ENCODE results near the gene G3BP1. TPM values are rescaled to one million over a fixed set of nuclear protein-coding genes. Genes with fewer than 3 reads are reported as not detected.

G3BP1 gene
- total and polyA plus RNA-seq, 9 of the 15 experiments (the other 6 are each of a cell fraction or from before 2014, with no cell fraction given), result 54.7 to 264 (median 105) TPM

DNA sequence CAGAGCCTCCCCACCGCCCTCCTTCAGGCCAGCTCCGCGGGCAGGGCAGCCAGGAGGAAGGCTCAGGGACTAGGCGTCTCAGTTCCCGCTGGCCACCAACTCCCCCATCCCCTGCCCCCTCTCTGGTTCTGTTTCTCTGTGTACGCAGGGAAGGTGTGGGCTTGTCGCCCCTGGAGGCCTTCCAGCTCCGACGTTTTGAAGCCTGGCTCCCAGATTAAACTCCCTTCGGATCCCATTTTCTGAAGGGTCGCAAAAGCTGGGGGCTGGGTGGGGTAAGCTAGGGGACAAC lies 13.7 kb upstream of the G3BP1 start (continued):
- TF ChIP-seq, protein P1, sequence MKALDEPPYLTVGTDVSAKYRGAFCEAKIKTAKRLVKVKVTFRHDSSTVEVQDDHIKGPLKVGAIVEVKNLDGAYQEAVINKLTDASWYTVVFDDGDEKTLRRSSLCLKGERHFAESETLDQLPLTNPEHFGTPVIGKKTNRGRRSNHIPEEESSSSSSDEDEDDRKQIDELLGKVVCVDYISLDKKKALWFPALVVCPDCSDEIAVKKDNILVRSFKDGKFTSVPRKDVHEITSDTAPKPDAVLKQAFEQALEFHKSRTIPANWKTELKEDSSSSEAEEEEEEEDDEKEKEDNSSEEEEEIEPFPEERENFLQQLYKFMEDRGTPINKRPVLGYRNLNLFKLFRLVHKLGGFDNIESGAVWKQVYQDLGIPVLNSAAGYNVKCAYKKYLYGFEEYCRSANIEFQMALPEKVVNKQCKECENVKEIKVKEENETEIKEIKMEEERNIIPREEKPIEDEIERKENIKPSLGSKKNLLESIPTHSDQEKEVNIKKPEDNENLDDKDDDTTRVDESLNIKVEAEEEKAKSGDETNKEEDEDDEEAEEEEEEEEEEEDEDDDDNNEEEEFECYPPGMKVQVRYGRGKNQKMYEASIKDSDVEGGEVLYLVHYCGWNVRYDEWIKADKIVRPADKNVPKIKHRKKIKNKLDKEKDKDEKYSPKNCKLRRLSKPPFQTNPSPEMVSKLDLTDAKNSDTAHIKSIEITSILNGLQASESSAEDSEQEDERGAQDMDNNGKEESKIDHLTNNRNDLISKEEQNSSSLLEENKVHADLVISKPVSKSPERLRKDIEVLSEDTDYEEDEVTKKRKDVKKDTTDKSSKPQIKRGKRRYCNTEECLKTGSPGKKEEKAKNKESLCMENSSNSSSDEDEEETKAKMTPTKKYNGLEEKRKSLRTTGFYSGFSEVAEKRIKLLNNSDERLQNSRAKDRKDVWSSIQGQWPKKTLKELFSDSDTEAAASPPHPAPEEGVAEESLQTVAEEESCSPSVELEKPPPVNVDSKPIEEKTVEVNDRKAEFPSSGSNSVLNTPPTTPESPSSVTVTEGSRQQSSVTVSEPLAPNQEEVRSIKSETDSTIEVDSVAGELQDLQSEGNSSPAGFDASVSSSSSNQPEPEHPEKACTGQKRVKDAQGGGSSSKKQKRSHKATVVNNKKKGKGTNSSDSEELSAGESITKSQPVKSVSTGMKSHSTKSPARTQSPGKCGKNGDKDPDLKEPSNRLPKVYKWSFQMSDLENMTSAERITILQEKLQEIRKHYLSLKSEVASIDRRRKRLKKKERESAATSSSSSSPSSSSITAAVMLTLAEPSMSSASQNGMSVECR (CRISPR knock-in tag; IDR thresholded peaks at IDR 0.05), result no peak

GRCh38 chr5:151758430-151759241 lies 13.1 kb upstream of the G3BP1 start, which contains the start of gene ATOX1:
Gene ATOX1, minus strand, starts transcription at chr5:151758631. Its CDS starts 80 bp downstream, at chr5:151758551.
- WGBS (ENCODE audit: insufficient coverage, low coverage, missing lambda C conversion rate), result under 1% methylated on average over 31 of the region's 61 CpGs
- Histone ChIP-seq H3K4me2 (ENCODE audit: insufficient read depth, low read length) (peak within 1 kb of the TSS; percentile 97), H3K79me2 (ENCODE audit: control insufficient read depth, insufficient read depth, low read length) (peaks cover 29% of the 10 kb centered on the region), H3K27ac (ENCODE audit: extremely low read depth, low read depth, low read length) (peak within 1 kb of the TSS; percentile 84), H3K36me3 (ENCODE audit: control insufficient read depth, insufficient read depth, low read length) (peaks cover 4% of the 10 kb centered on the region; the same call in 1 of the 3 replicates), H4K20me1 (replicated peaks; ENCODE audit: control insufficient read depth, insufficient read depth, low read length) (no peaks in the 10 kb centered on the region; the same call in 1 of the 2 replicates), H3K9ac (ENCODE audit: insufficient read depth in 1 of 2, low read depth in 2 of 2, low read length in 2 of 2) (peak within 1 kb of the TSS; percentile 80 to 96), H3K9me3 (replicated peaks; ENCODE audit: control insufficient read depth, insufficient read depth, low read depth, low read length) (no peaks in the 10 kb centered on the region), H3K9me1 (ENCODE audit: control insufficient read depth, insufficient read depth, low read length) (no peaks in the 10 kb centered on the region), H3K27me3 (ENCODE audit: control insufficient read depth in 2 of 2, insufficient read depth in 2 of 2, low read length in 2 of 2) (no peaks in the 10 kb centered on the region), H3K4me1 (replicated peaks in 1 of 2; ENCODE audit: control insufficient read depth in 2 of 2, insufficient read depth in 2 of 2, low read length in 2 of 2) (peaks cover 10 to 30% of the 10 kb centered on the region in 2 experiments), H3K4me3 (peak within 1 kb of the TSS; percentile 97), H2AFZ (ENCODE audit: low read depth, low read length) (peak within 1 kb of the TSS; percentile 100)
- BruUV-seq (replicated peaks), result no TSS peak
- FAIRE-seq (peak; percentile 61), DNase-seq (ENCODE audit: extremely low read depth in 1 of 4, low spot score in 3 of 4) (peak; percentile 95 to 100 (median 99)), ATAC-seq (peak; percentile 97)
- ChIA-PET POLR2A (interaction anchor here (0.5 to 7.0 kb wide), 6 partner anchors 11 to 1293 kb away, joined by 3 to 56 read pairs (median 3); partner anchors contain the start of gene G3BP1), CTCF (ENCODE audit: low intra/inter-chr PET ratio) (no interaction called here)
- intact Hi-C loops (cut with micrococcal nuclease) (no loop called here), in situ Hi-C loops (cut with MboI) (no loop called here)
- TF ChIP-seq EP300 (IDR thresholded peaks at IDR 0.05; ENCODE audit: low read length) (no peak; the same call in 1 of the 2 replicates), USF2 (CRISPR knock-in tag; IDR thresholded peaks at IDR 0.05) (no peak), ZBTB1 (CRISPR knock-in tag; IDR thresholded peaks at IDR 0.05; ENCODE audit: borderline replicate concordance, low read depth) (peak; percentile 64; the same call in 1 of the 2 replicates), ELF1 (tag; IDR thresholded peaks at IDR 0.05) (peak; percentile 68; the same call in 1 of the 2 replicates), ARID3B (CRISPR knock-in tag; IDR thresholded peaks at IDR 0.05; ENCODE audit: borderline replicate concordance) (no peak), HNRNPL (IDR thresholded peaks at IDR 0.05; ENCODE audit: low read depth, low read length) (no peak; the same call in 1 of the 2 replicates), FIP1L1 (IDR thresholded peaks at IDR 0.05; ENCODE audit: low read depth, low read length, poor library complexity, severe bottlenecking) (peak; percentile 74), TAF1 (IDR thresholded peaks at IDR 0.05; ENCODE audit: control insufficient read depth, extremely low read depth, insufficient read depth, low read length, severe bottlenecking) (peak; percentile 95)

Measured in K562 (cell line).